GM19328 (cell line): ENCODE results near the gene IL2RG.

Source experiments
- ATAC-seq: cut with Tn5 transposase; IDR thresholded peaks from one replicate; pipeline ENCODE4 v1.9.1; 2021; ENCODE audit warnings: mild to moderate bottlenecking, moderate library complexity; ENCODE audit not compliant: unreplicated experiment

Gene IL2RG

GRCh38 chrX:71109051-71109450 is 2.3 kb downstream of the IL2RG start:
- ATAC-seq, result no peak

GRCh38 chrX:71107762-71108360 is 3.5 kb downstream of the IL2RG start:
- ATAC-seq, result no peak

GRCh38 chrX:71107245-71107644 is 4.1 kb downstream of the IL2RG start:
- no peak for ATAC-seq

- no peak for ATAC-seq
Measured at GRCh38 chrX:71106427-71106826, 5.0 kb downstream of the IL2RG start, which contains the start of gene CXorf65. CXorf65 (minus strand) TSS chrX:71106740; CDS start chrX:71106556, 184 bp downstream.

- ATAC-seq, result no peak
Measured at GRCh38 chrX:71105628-71106027, 5.7 kb downstream of the IL2RG start.

- ATAC-seq, result no peak
Measured at GRCh38 chrX:71103110-71103983, 8.0 kb downstream of the IL2RG start.

GRCh38 chrX:71102292-71102691 is 9.1 kb downstream of the IL2RG start:
- no peak for ATAC-seq

- no peak for ATAC-seq
Measured at GRCh38 chrX:71100581-71101505, 10.5 kb downstream of the IL2RG start.

GRCh38 chrX:71099736-71100135 is 11.6 kb downstream of the IL2RG start:
- ATAC-seq, result no peak

GRCh38 chrX:71098951-71099506 is 12.3 kb downstream of the IL2RG start:
- no peak for ATAC-seq

- ATAC-seq, result no peak
Measured at GRCh38 chrX:71098302-71098701, 13.1 kb downstream of the IL2RG start.

- ATAC-seq, result no peak
Measured at GRCh38 chrX:71096760-71097032, 14.7 kb downstream of the IL2RG start.

- ATAC-seq, result no peak
Measured at GRCh38 chrX:71095981-71096759, 15.2 kb downstream of the IL2RG start.

GRCh38 chrX:71095555-71095980 is 15.8 kb downstream of the IL2RG start, which contains the start of gene FOXO4:
FOXO4 (plus strand) TSS chrX:71095851; CDS start chrX:71096529, 678 bp downstream.
- no peak for ATAC-seq

GRCh38 chrX:71095033-71095432 is 16.3 kb downstream of the IL2RG start:
- ATAC-seq, result no peak

GRCh38 chrX:71091263-71091662 is 20.1 kb downstream of the IL2RG start:
- no peak for ATAC-seq

GRCh38 chrX:71085900-71086299 is 25.5 kb downstream of the IL2RG start:
- ATAC-seq, result no peak

GRCh38 chrX:71082822-71083221 is 28.6 kb downstream of the IL2RG start:
- no peak for ATAC-seq

GRCh38 chrX:71082124-71082647 is 29.2 kb downstream of the IL2RG start:
- no peak for ATAC-seq
